Measurements from ENCODE around the gene C1orf167. TPM values are rescaled to one million over a fixed set of nuclear protein-coding genes. Genes with fewer than 3 reads are reported as not detected.

The C1orf167 gene
- total RNA-seq, 1 donor from 2014 or later = not detected

DNA sequence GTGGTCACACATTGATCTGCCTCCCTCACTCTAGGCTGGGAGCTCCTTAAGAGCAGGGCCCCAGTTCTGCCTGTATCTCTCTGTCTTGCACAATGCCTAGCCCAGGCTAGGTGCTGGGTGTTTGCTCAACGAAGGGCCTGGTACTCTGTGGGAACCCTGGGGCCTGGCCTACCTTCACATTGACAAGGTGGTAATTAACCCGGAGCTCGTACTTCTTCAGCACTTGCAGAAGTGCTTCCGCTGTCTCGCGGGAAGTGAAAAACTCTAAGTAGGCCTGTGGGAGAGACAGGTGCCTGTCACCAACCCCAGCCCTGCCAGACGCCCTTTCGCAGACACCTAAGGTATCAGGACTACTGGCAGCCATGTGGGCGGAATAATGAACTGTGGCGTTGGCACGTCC, 30.1 kb downstream of the C1orf167 start:
- Histone ChIP-seq H3K36me3 (ENCODE audit: control insufficient read depth, insufficient read depth, low read length) (peaks cover 19% of the 10 kb centered on the region), H3K27me3 (ENCODE audit: control insufficient read depth, insufficient read depth, low read length) (no peaks in the 10 kb centered on the region), H3K4me3 (ENCODE audit: low read depth, low read length) (no peak overlapping the region)
- TF ChIP-seq CTCF (IDR thresholded peaks at IDR 0.05; ENCODE audit: insufficient read depth, low read length, severe bottlenecking) = no peak
- no peak for FAIRE-seq
- DNase-seq (ENCODE audit: low read depth) = no peak

GRCh38 chr1:11793819-11794218, 31.8 kb downstream of the C1orf167 start:
- no peak for TF ChIP-seq CTCF (IDR thresholded peaks at IDR 0.05; ENCODE audit: insufficient read depth, low read length, severe bottlenecking)
- H3K27me3 ChIP-seq (ENCODE audit: control insufficient read depth, insufficient read depth, low read length) = no peaks in the 10 kb centered on the region
- H3K4me3 ChIP-seq (ENCODE audit: low read depth, low read length) = no peak overlapping the region
- no peak for FAIRE-seq
- no peak for DNase-seq (ENCODE audit: low read depth)
- H3K36me3 ChIP-seq (ENCODE audit: control insufficient read depth, insufficient read depth, low read length) = peaks cover 19% of the 10 kb centered on the region

DNA sequence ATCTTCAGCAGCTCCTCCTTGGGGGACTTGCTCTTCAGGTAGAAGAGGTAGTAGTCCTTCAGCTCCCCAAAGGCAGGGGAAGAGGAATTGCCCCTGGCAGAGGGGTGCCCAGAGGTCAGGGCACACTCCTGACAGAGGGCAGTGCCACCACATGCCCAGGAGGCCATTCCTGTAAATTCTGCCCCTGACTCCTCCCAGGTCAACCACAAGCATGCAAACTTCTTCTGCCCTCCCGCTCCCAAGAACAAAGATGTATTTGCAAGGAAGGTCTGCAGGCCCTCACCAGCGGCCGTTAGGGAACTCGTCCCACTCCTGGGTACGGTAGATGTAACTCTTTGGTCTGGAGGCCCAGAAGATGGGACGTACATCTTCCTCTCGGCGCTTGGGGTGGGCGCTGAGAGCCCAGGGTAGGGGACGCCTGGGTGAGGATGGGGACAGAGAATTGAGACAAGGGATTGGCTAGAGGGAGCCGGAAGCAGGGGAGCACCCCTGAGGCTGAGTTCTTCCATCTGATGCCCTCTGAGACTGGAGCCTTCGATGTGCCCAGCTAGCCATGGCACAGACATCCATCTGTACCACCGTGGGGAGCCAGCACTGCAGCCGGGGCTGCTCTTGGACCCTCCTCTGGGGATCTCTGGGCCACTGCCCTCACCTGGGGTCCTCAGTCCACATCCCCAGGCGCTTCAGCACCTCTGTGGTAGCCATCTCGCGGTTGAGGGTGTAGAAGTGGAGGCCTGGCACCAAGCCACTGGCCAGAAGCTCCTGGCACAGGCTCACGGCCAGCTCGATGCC, 32.6 kb downstream of the C1orf167 start:
- no peak for DNase-seq (ENCODE audit: low read depth)
- H3K4me3 ChIP-seq (ENCODE audit: low read depth, low read length) = no peak overlapping the region
- H3K27me3 ChIP-seq (ENCODE audit: control insufficient read depth, insufficient read depth, low read length) = no peaks in the 10 kb centered on the region
- no peak for TF ChIP-seq CTCF (IDR thresholded peaks at IDR 0.05; ENCODE audit: insufficient read depth, low read length, severe bottlenecking)
- FAIRE-seq = no peak
- H3K36me3 ChIP-seq (ENCODE audit: control insufficient read depth, insufficient read depth, low read length) = peaks cover 20% of the 10 kb centered on the region

DNA sequence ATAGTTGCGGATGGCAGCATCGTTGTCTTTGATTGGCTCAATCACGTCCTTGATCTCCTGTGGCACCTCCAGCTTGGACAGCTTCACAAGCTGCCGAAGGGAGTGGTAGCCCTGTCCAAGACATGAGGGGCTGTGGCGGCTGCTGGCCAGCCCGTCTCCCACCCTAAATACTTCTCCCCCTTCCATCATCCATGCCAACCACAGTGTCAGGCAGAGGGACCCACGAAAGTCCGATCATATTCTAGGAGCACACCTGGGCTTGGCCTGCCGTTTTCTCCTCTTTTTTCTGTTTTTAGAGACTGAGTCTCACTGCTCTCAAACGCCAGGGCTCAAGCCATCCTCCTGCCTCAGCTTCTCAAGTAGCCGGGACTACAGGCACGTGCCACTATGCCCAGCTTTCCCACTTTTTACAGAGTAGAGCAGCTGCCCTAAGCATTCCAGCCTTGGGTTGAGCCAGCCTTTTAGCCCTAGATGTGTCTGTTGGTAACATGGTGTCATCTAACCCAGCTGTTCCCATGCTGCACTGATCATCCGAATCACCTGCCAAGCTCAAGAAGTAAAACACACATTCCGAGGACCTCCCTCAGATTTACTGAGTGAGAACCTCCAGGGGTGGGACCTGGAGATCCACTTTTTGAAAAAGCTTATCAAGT, 33.4 kb downstream of the C1orf167 start:
- no peak for FAIRE-seq

GRCh38 chr1:11796036-11796828, 34.2 kb downstream of the C1orf167 start:
- TF ChIP-seq CTCF (IDR thresholded peaks at IDR 0.05; ENCODE audit: insufficient read depth, low read length, severe bottlenecking) = no peak
- H3K4me3 ChIP-seq (ENCODE audit: low read depth, low read length) = no peak overlapping the region
- H3K36me3 ChIP-seq (ENCODE audit: control insufficient read depth, insufficient read depth, low read length) = peaks cover 27% of the 10 kb centered on the region
- DNase-seq (ENCODE audit: low read depth) (no peak), FAIRE-seq (no peak)
- no peaks in the 10 kb centered on the region for H3K27me3 ChIP-seq (ENCODE audit: control insufficient read depth, insufficient read depth, low read length)

More for the DNA sequence above, 33.4 kb downstream of the C1orf167 start:
- TF ChIP-seq CTCF (IDR thresholded peaks at IDR 0.05; ENCODE audit: insufficient read depth, low read length, severe bottlenecking) = no peak
- Histone ChIP-seq H3K36me3 (ENCODE audit: control insufficient read depth, insufficient read depth, low read length) (peaks cover 24% of the 10 kb centered on the region), H3K4me3 (ENCODE audit: low read depth, low read length) (no peak overlapping the region), H3K27me3 (ENCODE audit: control insufficient read depth, insufficient read depth, low read length) (no peaks in the 10 kb centered on the region)
- no peak for DNase-seq (ENCODE audit: low read depth)

Measured in bronchial epithelial cell (primary cell).